SK-N-SH (cell line): Measurements from ENCODE around the gene SRA1. TPM values are rescaled to one million over a fixed set of nuclear protein-coding genes. Genes with fewer than 3 reads are reported as not detected.

Source experiments
- CHD2 ChIP-seq: fragments of 150-350 bp; IDR thresholded peaks from 2 replicates; pipeline ENCODE4 v1.6.1; 2018; ENCODE audit warnings: low read length; ENCODE audit not compliant: partially characterized antibody
- ELF1 ChIP-seq: IDR thresholded peaks from 2 replicates; pipeline ENCODE4 v1.4.0; 2012
- EP300 ChIP-seq, 2 experiments: IDR thresholded peaks; 2 replicates each; pipeline versions ENCODE4 v1.4.0 to v1.6.1; 2012; ENCODE audit warnings: borderline replicate concordance in 1 of 2, low read depth in 1 of 2, low read length in 1 of 2
- GATA2 ChIP-seq: sonication (generic); formaldehyde crosslinking; IDR thresholded peaks from 2 replicates; pipeline ENCODE4 v1.5.0; 2020; ENCODE audit warnings: mild to moderate bottlenecking, missing genetic modification reagents
- JUND ChIP-seq: IDR thresholded peaks from 2 replicates; pipeline ENCODE4 v1.4.0; 2012
- MEF2A ChIP-seq: IDR thresholded peaks from 2 replicates; pipeline ENCODE4 v1.4.0; 2012; ENCODE audit warnings: low read depth, borderline replicate concordance
- POLR2AphosphoS5 ChIP-seq: IDR thresholded peaks from 2 replicates; pipeline ENCODE4 v1.6.1; 2012; ENCODE audit warnings: low read depth, low read length
- RCOR1 ChIP-seq: fragments of 150-350 bp; IDR thresholded peaks from 2 replicates; pipeline ENCODE4 v1.6.1; 2017; ENCODE audit warnings: antibody characterized with exemption, low read length
- REST ChIP-seq: IDR thresholded peaks from 2 replicates; pipeline ENCODE4 v1.6.1; 2012; ENCODE audit warnings: mild to moderate bottlenecking, low read depth, low read length, moderate library complexity
- RFX5 ChIP-seq: IDR thresholded peaks from 2 replicates; pipeline ENCODE4 v1.6.1; 2012; ENCODE audit warnings: mild to moderate bottlenecking, improper control_type of control experiment, low read length
- RXRA ChIP-seq: IDR thresholded peaks from 2 replicates; pipeline ENCODE4 v1.4.0; 2012; ENCODE audit warnings: low read depth, mild to moderate bottlenecking, borderline replicate concordance
- SIN3A ChIP-seq: IDR thresholded peaks from 2 replicates; pipeline ENCODE4 v1.6.1; 2012; ENCODE audit warnings: low read depth, mild to moderate bottlenecking, low read length, moderate library complexity, borderline replicate concordance
- SMC3 ChIP-seq: IDR thresholded peaks from 2 replicates; pipeline ENCODE4 v1.6.1; 2012; ENCODE audit warnings: low read depth, low read length, improper control_type of control experiment
- TAF1 ChIP-seq: IDR thresholded peaks from 2 replicates; pipeline ENCODE4 v1.6.1; 2012; ENCODE audit warnings: low read depth, mild to moderate bottlenecking, low read length, moderate library complexity, borderline replicate concordance
- TEAD4 ChIP-seq: IDR thresholded peaks from 2 replicates; pipeline ENCODE4 v1.4.0; 2012; ENCODE audit warnings: mild to moderate bottlenecking, borderline replicate concordance; ENCODE audit not compliant: insufficient read depth
- USF1 ChIP-seq: IDR thresholded peaks from 2 replicates; pipeline ENCODE4 v1.4.0; 2012; ENCODE audit warnings: low read depth, borderline replicate concordance
- USF2 ChIP-seq: fragments of 150-350 bp; IDR thresholded peaks from 2 replicates; pipeline ENCODE4 v1.6.1; 2017; ENCODE audit warnings: antibody characterized with exemption, low read length, low read depth, borderline replicate concordance
- YY1 ChIP-seq: IDR thresholded peaks from 2 replicates; pipeline ENCODE4 v1.4.0; 2012; ENCODE audit warnings: low read depth, mild to moderate bottlenecking
- ZBTB33 ChIP-seq: IDR thresholded peaks from 2 replicates; pipeline ENCODE4 v1.4.0; 2012; ENCODE audit warnings: low read depth, borderline replicate concordance
- polyA plus RNA-seq, 3 experiments: library from polyadenylated mRNA; depleted of rRNA; stranded (reverse); fragments of >200 nt; gene quantifications; 2 replicates each; pipeline ENCODE4 v1.2.3, GENCODE V29; 2012
- TF ChIP-seq, protein P1 (sequence below): IDR thresholded peaks from 2 replicates; pipeline ENCODE4 v1.4.0; 2012; ENCODE audit warnings: low read depth
- TF ChIP-seq, protein P2 (sequence below): fragments of 200-600 bp; sonication (generic); IDR thresholded peaks from 2 replicates; pipeline ENCODE4 v1.6.1; 2017; ENCODE audit warnings: antibody characterized with exemption, mild to moderate bottlenecking, moderate library complexity

SRA1 gene
- polyA plus RNA-seq, 1 of the 3 experiments (the other 2 are of a cell fraction), result 35.9 TPM

DNA sequence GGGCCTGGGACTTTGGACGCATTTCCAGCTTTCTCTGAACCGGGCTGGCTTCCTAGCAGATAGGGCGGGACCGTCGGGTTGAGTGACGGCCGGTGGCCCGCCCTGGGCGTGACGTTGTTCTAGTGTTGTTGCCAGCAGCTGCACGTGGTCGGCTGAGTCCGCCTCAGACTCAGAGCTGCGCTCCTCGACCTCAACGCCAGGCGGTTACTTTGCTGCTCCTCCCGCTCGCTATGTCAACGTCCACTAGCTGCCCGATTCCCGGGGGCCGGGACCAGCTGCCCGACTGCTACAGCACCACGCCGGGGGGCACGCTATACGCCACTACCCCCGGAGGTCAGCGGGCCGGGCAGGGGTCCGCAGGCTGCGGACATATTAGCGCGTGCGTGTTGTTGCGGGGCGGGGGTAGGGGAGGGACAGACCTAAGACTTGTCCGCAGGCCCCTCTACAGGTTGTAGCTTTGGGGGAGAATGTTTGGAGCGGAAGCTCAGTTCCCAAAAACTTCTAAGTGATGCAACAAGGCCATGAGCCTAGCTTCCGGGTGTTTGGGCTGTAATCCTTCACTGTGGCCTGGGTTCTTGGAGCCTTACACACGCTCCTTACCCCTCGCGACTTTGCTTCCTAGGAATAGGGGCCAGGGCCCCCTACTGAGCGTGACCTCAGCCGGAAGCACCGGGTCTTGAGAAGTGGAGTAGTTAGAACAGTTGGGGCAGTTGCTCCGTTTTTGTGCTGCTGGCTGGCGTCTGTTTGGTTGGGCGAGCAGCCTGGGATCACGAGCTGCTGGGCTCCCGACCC, 9.6 kb downstream of the SRA1 start, which contains the start of gene EIF4EBP3 (continued):
- TF ChIP-seq USF2 (peak; percentile 49; the same call in 1 of the 2 replicates), SIN3A (no peak; the same call in 1 of the 2 replicates), TEAD4 (no peak), ELF1 (no peak), POLR2AphosphoS5 (no peak), ZBTB33 (no peak), SMC3 (no peak), JUND (no peak), GATA2 (CRISPR knock-in tag) (no peak), CHD2 (no peak), USF1 (peak; percentile 86; the same call in 1 of the 2 replicates), MEF2A (no peak), TAF1 (no peak), EP300 (IDR thresholded peaks at IDR 0.05; ENCODE audit: borderline replicate concordance in 1 of 2, low read depth in 1 of 2, low read length in 1 of 2) (no peak), REST (no peak), YY1 (no peak), RFX5 (no peak), RXRA (no peak), RCOR1 (no peak)
- TF ChIP-seq, protein P1, sequence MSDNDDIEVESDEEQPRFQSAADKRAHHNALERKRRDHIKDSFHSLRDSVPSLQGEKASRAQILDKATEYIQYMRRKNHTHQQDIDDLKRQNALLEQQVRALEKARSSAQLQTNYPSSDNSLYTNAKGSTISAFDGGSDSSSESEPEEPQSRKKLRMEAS, result peak; percentile 97
- TF ChIP-seq, protein P2, sequence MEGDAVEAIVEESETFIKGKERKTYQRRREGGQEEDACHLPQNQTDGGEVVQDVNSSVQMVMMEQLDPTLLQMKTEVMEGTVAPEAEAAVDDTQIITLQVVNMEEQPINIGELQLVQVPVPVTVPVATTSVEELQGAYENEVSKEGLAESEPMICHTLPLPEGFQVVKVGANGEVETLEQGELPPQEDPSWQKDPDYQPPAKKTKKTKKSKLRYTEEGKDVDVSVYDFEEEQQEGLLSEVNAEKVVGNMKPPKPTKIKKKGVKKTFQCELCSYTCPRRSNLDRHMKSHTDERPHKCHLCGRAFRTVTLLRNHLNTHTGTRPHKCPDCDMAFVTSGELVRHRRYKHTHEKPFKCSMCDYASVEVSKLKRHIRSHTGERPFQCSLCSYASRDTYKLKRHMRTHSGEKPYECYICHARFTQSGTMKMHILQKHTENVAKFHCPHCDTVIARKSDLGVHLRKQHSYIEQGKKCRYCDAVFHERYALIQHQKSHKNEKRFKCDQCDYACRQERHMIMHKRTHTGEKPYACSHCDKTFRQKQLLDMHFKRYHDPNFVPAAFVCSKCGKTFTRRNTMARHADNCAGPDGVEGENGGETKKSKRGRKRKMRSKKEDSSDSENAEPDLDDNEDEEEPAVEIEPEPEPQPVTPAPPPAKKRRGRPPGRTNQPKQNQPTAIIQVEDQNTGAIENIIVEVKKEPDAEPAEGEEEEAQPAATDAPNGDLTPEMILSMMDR, result peak; percentile 44
